Right atrium auricular region (tissue), 2 donors: ENCODE measurements around the gene SELENOI. TPM values are rescaled to one million over a fixed set of nuclear protein-coding genes. Genes with fewer than 3 reads are reported as not detected.
"Not testable (repeated sequence)": the region's sequence is repeated elsewhere in the genome, so short reads cannot be mapped to it uniquely, and the experiment has no call there.

Source experiments
- DNase-seq: peaks from one replicate; pipeline ENCODE4 v3.0.0-alpha.2; 2019; ENCODE audit warnings: low spot score
- H3K27ac ChIP-seq, 2 donors: fragments of 200-600 bp; sonication (generic); 1 replicate in 1 of 2; 2 replicates in 1 of 2; pipeline ENCODE4 v1.5.1; 2016 to 2019
- H3K27me3 ChIP-seq, 2 donors: fragments of 200-600 bp; sonication (generic); one replicate each; pipeline versions ENCODE4 v1.5.1 to v1.6.0; 2017 to 2019
- H3K36me3 ChIP-seq: fragments of 200-600 bp; sonication (generic); one replicate; pipeline ENCODE4 v1.5.1; 2016
- H3K4me1 ChIP-seq, 2 donors: fragments of 200-600 bp; sonication (generic); one replicate each; pipeline versions ENCODE4 v1.5.1 to v1.6.0; 2017 to 2019
- H3K4me3 ChIP-seq, 2 donors: fragments of 200-600 bp; sonication (generic); 1 replicate in 1 of 2; 2 replicates in 1 of 2; pipeline ENCODE4 v1.5.1; 2017 to 2019; ENCODE audit warnings: mild to moderate bottlenecking in 1 of 2, moderate library complexity in 1 of 2
- H3K9me3 ChIP-seq, 2 donors: fragments of 200-600 bp; sonication (generic); one replicate each; pipeline ENCODE4 v1.5.1; 2019
- CTCF ChIP-seq, 2 donors: fragments of 200-600 bp; sonication (generic); IDR thresholded peaks; one replicate each; pipeline ENCODE4 v1.5.1; 2019; ENCODE audit warnings: antibody characterized with exemption in 2 of 2
- total RNA-seq, 2 donors: library from RNA; depleted of rRNA; stranded (reverse); fragments of >200 nt; gene quantifications; one replicate each; pipeline ENCODE4 v1.1.0, GENCODE V29; 2016

SELENOI gene
- total RNA-seq, 2 donors from 2014 or later, result 7.6 to 11.6 TPM

GRCh38 chr2:26330604-26331003 lies 15.3 kb upstream of the SELENOI start:
- Histone ChIP-seq H3K27me3 (no peaks in the 10 kb centered on the region), H3K4me3 (no peak overlapping the region), H3K4me1 (no peaks in the 10 kb centered on the region), H3K9me3 (no peaks in the 10 kb centered on the region), H3K27ac (no peak overlapping the region), H3K36me3 (no peaks in the 10 kb centered on the region)
- no peak for DNase-seq
- no peak for TF ChIP-seq CTCF (IDR thresholded peaks at IDR 0.05)

- not testable (repeated sequence) for H3K27me3 ChIP-seq, DNase-seq, H3K4me1 ChIP-seq, H3K9me3 ChIP-seq, H3K4me3 ChIP-seq, H3K36me3 ChIP-seq, H3K27ac ChIP-seq
Measured at GRCh38 chr2:26331321-26331720, 14.6 kb upstream of the SELENOI start.

GRCh38 chr2:26333293-26333692 lies 12.7 kb upstream of the SELENOI start:
- Histone ChIP-seq H3K27me3 (no peaks in the 10 kb centered on the region), H3K36me3 (no peaks in the 10 kb centered on the region), H3K9me3 (no peaks in the 10 kb centered on the region), H3K27ac (no peak overlapping the region), H3K4me1 (no peaks in the 10 kb centered on the region), H3K4me3 (no peak overlapping the region)
- no peak for TF ChIP-seq CTCF (IDR thresholded peaks at IDR 0.05)
- DNase-seq, result no peak

- Histone ChIP-seq H3K27me3 (no peaks in the 10 kb centered on the region), H3K4me3 (no peak overlapping the region), H3K4me1 (no peaks in the 10 kb centered on the region), H3K36me3 (no peaks in the 10 kb centered on the region), H3K9me3 (no peaks in the 10 kb centered on the region), H3K27ac (no peak overlapping the region)
- TF ChIP-seq CTCF (IDR thresholded peaks at IDR 0.05), result no peak
- no peak for DNase-seq
Measured at GRCh38 chr2:26335231-26335630, 10.7 kb upstream of the SELENOI start.

- no peak overlapping the region for H3K4me3 ChIP-seq
- no peak for DNase-seq
- TF ChIP-seq CTCF (IDR thresholded peaks at IDR 0.05), result no peak
- no peaks in the 10 kb centered on the region for H3K4me1 ChIP-seq
- H3K9me3 ChIP-seq, result no peaks in the 10 kb centered on the region
- no peak overlapping the region for H3K27ac ChIP-seq
- no peaks in the 10 kb centered on the region for H3K27me3 ChIP-seq
- H3K36me3 ChIP-seq, result no peaks in the 10 kb centered on the region
Measured at GRCh38 chr2:26336719-26337118, 9.2 kb upstream of the SELENOI start.

- Histone ChIP-seq H3K4me1 (no peaks in the 10 kb centered on the region), H3K4me3 (no peak overlapping the region), H3K27ac (no peak overlapping the region), H3K36me3 (no peaks in the 10 kb centered on the region), H3K27me3 (no peaks in the 10 kb centered on the region), H3K9me3 (no peaks in the 10 kb centered on the region)
- no peak for DNase-seq
- TF ChIP-seq CTCF (IDR thresholded peaks at IDR 0.05), result no peak
Measured at GRCh38 chr2:26337298-26337697, 8.6 kb upstream of the SELENOI start.
